NCI-H187 treated with DMSO at 0.1 percent for 48 hours (cell line): ENCODE data around the gene LRP1-AS.

Experiments
- DNase-seq: peaks from one replicate; lab custom pipeline; 2025; lab: John Stamatoyannopoulos, UW

Gene LRP1-AS

DNA sequence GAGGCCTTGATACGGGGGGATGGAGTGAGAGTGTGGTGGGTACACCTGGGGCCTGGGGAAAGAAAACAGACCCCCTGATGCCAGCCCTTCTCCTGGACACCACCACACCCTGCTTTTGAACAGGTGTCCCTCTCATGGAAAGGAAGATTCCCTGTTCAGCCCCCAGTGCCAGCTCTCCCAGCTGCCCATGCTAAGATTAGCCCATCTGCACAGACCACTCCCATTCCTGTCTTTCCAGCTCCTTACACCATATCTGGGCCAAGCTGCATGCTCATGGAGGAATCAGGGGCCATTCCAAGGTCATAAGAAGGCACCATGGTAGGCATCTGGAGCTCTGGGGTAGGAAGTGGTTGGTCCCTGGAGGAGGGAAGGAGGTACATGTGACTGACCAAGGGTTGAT lies 48.9 kb downstream of the LRP1-AS start:
- DNase-seq = no peak

- no peak for DNase-seq
Measured at GRCh38 chr12:57097554-57097835, 49.9 kb downstream of the LRP1-AS start.

GRCh38 chr12:57096748-57097553 lies 50.5 kb downstream of the LRP1-AS start:
- no peak for DNase-seq

DNA sequence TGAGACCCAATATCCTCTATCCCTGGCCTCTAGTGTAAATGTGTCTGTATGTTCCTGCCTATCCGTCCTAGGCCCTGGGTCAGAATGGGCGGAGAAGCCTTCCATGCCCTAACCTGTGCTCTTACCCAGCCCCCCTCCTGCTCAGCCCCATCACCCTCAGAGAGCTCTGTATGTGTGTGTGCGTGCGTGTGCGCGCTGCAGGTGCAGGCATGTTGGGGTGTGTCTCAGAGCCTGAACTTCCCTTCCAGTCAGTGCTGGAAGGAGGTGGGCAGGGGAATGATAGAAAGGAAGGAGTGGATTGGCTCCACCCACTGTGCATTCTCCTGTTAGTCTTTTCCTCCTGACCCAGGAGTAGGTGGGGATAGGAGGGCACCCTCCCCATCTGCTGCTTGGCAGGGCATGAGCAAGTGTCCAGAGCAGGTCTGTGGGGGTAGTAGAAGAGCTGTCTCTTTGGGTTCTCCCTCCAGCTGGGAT lies 51.3 kb downstream of the LRP1-AS start:
- no peak for DNase-seq

GRCh38 chr12:57095440-57095839 lies 52.0 kb downstream of the LRP1-AS start:
- DNase-seq = no peak
